Measurements from ENCODE around the gene PLAC1.

The PLAC1 gene

DNA sequence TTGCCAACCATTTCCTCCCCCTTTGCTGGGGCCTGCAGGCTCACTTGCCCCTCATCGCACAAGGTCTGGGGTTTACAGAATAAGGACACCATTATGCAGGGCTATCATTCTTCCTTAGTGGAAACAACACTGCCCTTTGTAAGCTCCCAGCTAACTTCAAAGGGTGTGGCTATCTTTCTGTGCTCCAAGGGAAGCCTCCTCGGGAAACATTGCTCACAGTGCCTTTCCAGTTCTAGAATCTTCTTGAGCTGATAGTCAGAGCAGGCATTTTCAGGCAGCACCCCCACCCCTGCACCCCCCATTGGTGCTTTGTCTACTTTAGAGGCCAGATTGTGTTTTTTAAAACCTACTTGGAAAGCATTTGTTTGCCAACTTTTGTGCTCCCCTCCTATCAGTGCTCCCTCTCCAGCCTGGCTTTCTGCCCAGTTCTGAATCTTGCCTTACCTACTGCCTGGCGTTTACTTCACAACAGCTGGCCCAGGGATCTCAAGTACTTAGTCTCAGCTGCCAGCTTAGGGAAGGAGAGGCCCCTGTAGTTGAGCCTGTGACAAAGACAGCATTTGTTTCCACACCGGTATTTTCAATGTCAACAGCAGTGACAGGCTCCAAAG is 53.5 kb downstream of the PLAC1 start:
- peak overlapping the region; percentile 48 for H3K27ac ChIP-seq
- peak; percentile 62 for DNase-seq
- TF ChIP-seq, protein P1, sequence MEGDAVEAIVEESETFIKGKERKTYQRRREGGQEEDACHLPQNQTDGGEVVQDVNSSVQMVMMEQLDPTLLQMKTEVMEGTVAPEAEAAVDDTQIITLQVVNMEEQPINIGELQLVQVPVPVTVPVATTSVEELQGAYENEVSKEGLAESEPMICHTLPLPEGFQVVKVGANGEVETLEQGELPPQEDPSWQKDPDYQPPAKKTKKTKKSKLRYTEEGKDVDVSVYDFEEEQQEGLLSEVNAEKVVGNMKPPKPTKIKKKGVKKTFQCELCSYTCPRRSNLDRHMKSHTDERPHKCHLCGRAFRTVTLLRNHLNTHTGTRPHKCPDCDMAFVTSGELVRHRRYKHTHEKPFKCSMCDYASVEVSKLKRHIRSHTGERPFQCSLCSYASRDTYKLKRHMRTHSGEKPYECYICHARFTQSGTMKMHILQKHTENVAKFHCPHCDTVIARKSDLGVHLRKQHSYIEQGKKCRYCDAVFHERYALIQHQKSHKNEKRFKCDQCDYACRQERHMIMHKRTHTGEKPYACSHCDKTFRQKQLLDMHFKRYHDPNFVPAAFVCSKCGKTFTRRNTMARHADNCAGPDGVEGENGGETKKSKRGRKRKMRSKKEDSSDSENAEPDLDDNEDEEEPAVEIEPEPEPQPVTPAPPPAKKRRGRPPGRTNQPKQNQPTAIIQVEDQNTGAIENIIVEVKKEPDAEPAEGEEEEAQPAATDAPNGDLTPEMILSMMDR (IDR thresholded peaks at IDR 0.05; ENCODE audit: low read depth, low read length) = no peak
- H3K9me3 ChIP-seq (ENCODE audit: severe bottlenecking) = peaks cover 4% of the 10 kb centered on the region
- peaks cover 4% of the 10 kb centered on the region for H3K27me3 ChIP-seq (ENCODE audit: insufficient read depth, low read depth, severe bottlenecking)
- no peak overlapping the region for H3K4me3 ChIP-seq (ENCODE audit: low read depth, low read length)
- H3K36me3 ChIP-seq = no peaks in the 10 kb centered on the region

DNA sequence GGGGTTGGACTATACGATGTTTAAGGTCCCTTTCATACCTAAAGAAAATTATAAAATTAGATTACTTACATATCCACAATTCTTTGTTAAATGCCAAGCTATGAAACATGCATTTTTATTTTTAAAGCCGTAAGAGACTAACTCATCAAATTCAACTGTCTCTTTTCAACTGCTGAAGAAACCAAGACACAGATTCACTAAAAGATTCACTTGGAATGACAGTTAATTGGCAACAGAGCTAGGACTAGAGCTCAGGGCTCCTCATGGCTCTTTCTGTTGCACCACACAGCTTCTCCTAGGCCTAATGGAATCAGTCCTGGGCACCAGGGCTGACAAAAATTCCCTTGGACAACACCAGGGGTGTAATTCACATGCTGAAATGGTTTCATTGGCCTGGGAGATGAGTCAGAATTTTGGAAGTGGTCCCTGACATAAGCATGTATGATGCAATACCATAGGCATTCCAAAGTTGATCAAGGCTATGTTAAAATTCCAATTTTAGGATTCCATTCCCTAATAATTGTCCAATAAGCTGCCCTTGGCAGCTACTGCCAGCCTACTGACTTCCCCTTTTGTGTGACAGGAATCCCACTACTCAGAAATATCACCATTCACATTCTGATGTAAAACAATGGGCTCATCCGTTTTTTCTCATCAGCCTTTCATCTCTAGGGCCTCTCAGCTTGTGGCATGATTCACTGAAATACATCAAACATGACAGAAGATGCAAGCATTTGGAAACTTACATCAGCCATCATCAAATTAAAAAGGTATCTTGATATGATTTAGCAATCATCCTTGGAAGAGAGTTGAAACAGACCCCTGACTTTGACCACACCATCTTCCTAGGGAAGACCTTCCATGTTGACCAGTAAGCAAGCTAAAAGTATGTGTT is 54.2 kb downstream of the PLAC1 start:
- Histone ChIP-seq H3K9me3 (ENCODE audit: severe bottlenecking) (peaks cover 4% of the 10 kb centered on the region), H3K4me3 (ENCODE audit: low read depth, low read length) (no peak overlapping the region), H3K27ac (peak overlapping the region; percentile 48), H3K36me3 (no peaks in the 10 kb centered on the region), H3K27me3 (ENCODE audit: insufficient read depth, low read depth, severe bottlenecking) (peaks cover 4% of the 10 kb centered on the region)
- DNase-seq = no peak
- TF ChIP-seq, protein P1 (IDR thresholded peaks at IDR 0.05; ENCODE audit: low read depth, low read length) = no peak

DNA sequence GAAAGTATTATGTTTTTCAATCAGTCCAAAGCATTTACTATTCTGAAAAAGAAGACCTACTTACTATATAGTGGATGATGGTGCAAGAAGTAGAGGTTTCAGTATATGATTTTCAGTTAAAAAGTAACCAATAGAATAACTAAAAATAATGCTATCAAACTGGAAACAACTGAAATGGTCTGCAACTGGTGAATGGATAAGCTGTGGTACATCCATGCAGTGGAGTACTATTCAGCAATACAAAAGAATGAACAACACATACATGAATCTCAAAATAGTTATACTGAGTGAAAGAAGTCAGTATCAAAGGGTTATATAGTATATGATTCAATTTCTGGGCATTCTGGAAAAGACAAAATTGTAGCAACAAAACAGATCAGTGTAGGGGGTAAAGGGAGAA is 55.9 kb downstream of the PLAC1 start:
- Histone ChIP-seq H3K9me3 (ENCODE audit: severe bottlenecking) (peaks cover 4% of the 10 kb centered on the region), H3K27me3 (ENCODE audit: insufficient read depth, low read depth, severe bottlenecking) (peaks cover 6% of the 10 kb centered on the region), H3K4me3 (ENCODE audit: low read depth, low read length) (no peak overlapping the region), H3K27ac (no peak overlapping the region), H3K36me3 (no peaks in the 10 kb centered on the region)
- TF ChIP-seq, protein P1 (IDR thresholded peaks at IDR 0.05; ENCODE audit: low read depth, low read length) = no peak
- no peak for DNase-seq

DNA sequence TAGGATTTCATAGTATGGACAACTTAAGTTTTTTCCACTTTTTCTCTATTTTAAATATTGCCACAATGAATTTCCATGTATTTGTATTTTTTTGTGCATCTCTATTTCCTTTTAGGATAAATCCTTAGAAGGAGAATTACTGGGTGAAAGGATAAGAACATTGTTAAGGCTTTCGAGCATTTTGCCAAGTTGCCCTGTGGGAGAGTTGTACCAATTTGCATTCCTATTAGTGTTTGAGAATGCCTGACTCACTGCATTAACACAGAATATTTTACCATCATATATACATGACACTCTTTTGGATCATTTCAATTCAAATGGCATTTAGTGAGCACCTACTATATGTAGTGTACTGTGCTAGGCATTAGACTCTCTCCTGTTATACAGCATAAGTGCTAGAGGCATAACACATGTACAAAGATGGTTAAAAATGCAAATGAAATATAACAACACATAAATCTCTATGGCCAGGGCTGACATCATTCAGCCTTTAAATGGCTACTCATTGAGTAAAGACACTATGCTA is 57.0 kb downstream of the PLAC1 start:
- Histone ChIP-seq H3K27ac (no peak overlapping the region), H3K36me3 (no peaks in the 10 kb centered on the region), H3K27me3 (ENCODE audit: insufficient read depth, low read depth, severe bottlenecking) (peaks cover 4% of the 10 kb centered on the region), H3K9me3 (ENCODE audit: severe bottlenecking) (peaks cover 4% of the 10 kb centered on the region), H3K4me3 (ENCODE audit: low read depth, low read length) (no peak overlapping the region)
- no peak for DNase-seq
- TF ChIP-seq, protein P1 (IDR thresholded peaks at IDR 0.05; ENCODE audit: low read depth, low read length) = no peak

DNA sequence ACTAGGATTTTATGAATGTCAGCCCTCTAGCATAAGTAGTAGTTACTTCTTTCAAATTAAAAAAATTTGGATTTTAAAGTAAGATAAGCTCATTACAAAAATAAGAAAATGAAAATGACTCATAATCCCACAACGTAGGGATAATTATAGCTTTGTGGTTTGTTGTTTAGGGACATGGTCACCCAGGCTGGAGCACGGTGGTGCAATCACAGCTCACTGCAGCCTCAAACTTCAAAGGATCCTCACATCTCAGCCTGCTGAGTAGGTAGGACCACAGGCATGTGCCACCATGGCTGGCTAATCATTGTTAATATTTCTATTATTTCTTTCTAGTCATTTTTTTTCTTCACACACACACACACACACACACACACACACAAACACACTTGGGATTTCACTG is 57.6 kb downstream of the PLAC1 start:
- TF ChIP-seq, protein P1 (IDR thresholded peaks at IDR 0.05; ENCODE audit: low read depth, low read length) = no peak
- no peak for DNase-seq

More for the DNA sequence above, 57.6 kb downstream of the PLAC1 start:
- Histone ChIP-seq H3K27me3 (ENCODE audit: insufficient read depth, low read depth, severe bottlenecking) (peaks cover 2% of the 10 kb centered on the region), H3K4me3 (ENCODE audit: low read depth, low read length) (no peak overlapping the region), H3K9me3 (ENCODE audit: severe bottlenecking) (peaks cover 4% of the 10 kb centered on the region), H3K36me3 (no peaks in the 10 kb centered on the region), H3K27ac (no peak overlapping the region)
